ENCODE measurements around the gene ADCY5. TPM values are rescaled to one million over a fixed set of nuclear protein-coding genes. Genes with fewer than 3 reads are reported as not detected.

Gene ADCY5
- total and polyA plus RNA-seq, 2 experiments from 2014 or later, result 3.1 to 4.7 TPM

DNA sequence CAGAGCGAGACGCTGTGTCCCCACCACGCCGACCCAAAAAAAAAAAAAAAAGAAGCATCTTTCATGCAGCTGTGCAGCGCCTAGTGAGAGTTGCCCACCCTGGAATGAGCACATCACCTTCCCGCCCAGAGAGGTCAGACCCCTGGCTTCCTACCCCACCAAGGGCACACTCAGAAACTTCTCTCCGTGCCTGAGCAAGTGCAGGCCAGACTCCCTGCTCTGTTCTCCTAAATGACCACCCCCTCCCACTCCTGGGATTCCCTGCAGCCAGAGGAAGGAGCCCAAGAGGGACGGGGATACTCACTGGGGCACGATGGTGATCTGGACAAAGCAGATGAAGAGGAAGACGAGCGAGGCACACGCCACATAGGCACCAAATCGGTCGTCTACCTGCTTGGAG lies 131.2 kb downstream of the ADCY5 start:
- Histone ChIP-seq H3K4me3 (no peak overlapping the region), H3K27me3 (peaks cover 8% of the 10 kb centered on the region), H3K27ac (no peak overlapping the region), H3K36me3 (replicated peaks; ENCODE audit: insufficient read depth, low read depth) (no peaks in the 10 kb centered on the region), H3K79me2 (no peaks in the 10 kb centered on the region), H2AFZ (no peak overlapping the region), H3K4me1 (ENCODE audit: insufficient read depth) (no peaks in the 10 kb centered on the region), H3K9me3 (ENCODE audit: low read depth) (no peaks in the 10 kb centered on the region), H3K9me2 (replicated peaks; ENCODE audit: insufficient read depth) (no peaks in the 10 kb centered on the region), H3K4me2 (no peak overlapping the region), H4K20me1 (ENCODE audit: insufficient read depth, poor library complexity, severe bottlenecking) (no peaks in the 10 kb centered on the region)
- TF ChIP-seq, protein P1, sequence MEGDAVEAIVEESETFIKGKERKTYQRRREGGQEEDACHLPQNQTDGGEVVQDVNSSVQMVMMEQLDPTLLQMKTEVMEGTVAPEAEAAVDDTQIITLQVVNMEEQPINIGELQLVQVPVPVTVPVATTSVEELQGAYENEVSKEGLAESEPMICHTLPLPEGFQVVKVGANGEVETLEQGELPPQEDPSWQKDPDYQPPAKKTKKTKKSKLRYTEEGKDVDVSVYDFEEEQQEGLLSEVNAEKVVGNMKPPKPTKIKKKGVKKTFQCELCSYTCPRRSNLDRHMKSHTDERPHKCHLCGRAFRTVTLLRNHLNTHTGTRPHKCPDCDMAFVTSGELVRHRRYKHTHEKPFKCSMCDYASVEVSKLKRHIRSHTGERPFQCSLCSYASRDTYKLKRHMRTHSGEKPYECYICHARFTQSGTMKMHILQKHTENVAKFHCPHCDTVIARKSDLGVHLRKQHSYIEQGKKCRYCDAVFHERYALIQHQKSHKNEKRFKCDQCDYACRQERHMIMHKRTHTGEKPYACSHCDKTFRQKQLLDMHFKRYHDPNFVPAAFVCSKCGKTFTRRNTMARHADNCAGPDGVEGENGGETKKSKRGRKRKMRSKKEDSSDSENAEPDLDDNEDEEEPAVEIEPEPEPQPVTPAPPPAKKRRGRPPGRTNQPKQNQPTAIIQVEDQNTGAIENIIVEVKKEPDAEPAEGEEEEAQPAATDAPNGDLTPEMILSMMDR (IDR thresholded peaks at IDR 0.05; ENCODE audit: poor library complexity), result no peak
- TF ChIP-seq EZH2 (IDR thresholded peaks at IDR 0.05; ENCODE audit: borderline replicate concordance) (no peak), EZH2phosphoT487 (IDR thresholded peaks at IDR 0.05; ENCODE audit: low read depth, severe bottlenecking, unreplicated experiment) (no peak)
- WGBS (ENCODE audit: low lambda C conversion rate, missing lambda C conversion rate), result 93% methylated on average over 10 of the region's 14 CpGs
- DNase-seq (ENCODE audit: low spot score), result no peak

DNA sequence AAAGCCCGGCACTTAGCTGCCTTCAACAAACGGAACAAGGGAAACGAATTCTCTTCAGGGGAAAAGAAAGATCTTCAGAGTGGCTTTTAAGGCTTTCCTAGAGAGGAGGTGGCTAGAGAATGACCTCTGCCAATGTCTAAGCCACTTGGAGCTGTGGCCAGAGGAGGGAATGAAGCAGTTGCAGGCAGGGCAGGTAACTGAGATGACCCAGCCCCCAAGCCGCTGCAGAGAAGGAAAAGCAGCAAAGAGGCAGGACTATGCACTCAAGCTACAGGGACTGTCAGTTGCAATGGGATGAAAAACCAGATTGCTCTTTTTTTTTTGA lies 133.7 kb downstream of the ADCY5 start:
- 31% methylated on average over 4 of the region's 4 CpGs for WGBS (ENCODE audit: low lambda C conversion rate, missing lambda C conversion rate)

DNA sequence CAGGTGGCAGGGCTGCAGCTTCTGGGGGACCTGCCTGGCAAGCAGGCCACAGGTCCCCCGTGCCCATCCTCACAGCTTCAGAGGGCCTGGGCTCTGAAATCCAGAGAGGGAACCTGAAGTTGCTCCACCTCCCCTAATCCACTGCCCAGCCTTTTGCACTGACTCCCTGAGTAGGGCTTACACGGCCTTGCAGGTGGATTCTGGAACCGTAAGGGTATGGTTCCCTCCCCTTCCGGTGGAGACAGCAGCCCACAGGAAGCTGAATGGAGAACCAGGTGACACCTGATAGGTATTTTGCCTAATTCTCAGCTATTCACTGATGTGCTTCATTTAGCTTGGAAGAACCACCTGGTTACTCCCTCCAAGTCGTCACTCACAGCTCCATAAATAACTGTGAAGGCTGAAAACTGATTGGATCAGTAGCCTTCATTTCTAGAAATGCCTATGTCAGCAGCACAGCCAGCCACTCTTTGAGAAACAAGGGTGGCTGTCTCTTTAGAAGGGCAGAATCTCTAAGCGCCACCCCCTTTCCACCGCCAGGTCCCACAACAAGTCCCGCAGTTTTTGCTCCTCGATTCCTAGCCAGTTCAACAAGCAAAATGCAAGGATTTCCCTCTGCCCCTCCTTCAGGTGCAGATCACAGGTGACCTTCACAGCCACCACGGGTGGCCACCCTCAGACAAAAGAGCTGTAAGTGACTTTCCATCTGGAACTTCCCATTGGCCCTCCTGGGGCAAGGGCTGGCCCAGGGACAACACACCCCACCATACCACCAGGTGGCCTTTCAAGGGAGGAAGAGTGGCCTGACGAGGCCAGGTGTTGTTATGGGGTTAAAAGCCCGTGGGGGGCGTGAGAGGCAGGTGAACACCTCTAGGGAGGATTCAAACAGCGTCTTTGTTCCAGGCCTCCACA lies 134.3 kb downstream of the ADCY5 start:
- Histone ChIP-seq H3K4me2 (no peak overlapping the region), H3K79me2 (no peaks in the 10 kb centered on the region), H3K27ac (no peak overlapping the region), H2AFZ (no peak overlapping the region), H3K4me1 (ENCODE audit: insufficient read depth) (no peaks in the 10 kb centered on the region), H4K20me1 (ENCODE audit: insufficient read depth, poor library complexity, severe bottlenecking) (no peaks in the 10 kb centered on the region), H3K36me3 (replicated peaks; ENCODE audit: insufficient read depth, low read depth) (no peaks in the 10 kb centered on the region), H3K27me3 (peaks cover 2% of the 10 kb centered on the region), H3K4me3 (no peak overlapping the region), H3K9me3 (ENCODE audit: low read depth) (no peaks in the 10 kb centered on the region), H3K9me2 (replicated peaks; ENCODE audit: insufficient read depth) (no peaks in the 10 kb centered on the region)
- 33% methylated on average over 14 of the region's 14 CpGs for WGBS (ENCODE audit: low lambda C conversion rate, missing lambda C conversion rate)
- TF ChIP-seq EZH2 (IDR thresholded peaks at IDR 0.05; ENCODE audit: borderline replicate concordance), result no peak
- TF ChIP-seq, protein P1 (IDR thresholded peaks at IDR 0.05; ENCODE audit: poor library complexity), result no peak
- TF ChIP-seq EZH2phosphoT487 (IDR thresholded peaks at IDR 0.05; ENCODE audit: low read depth, severe bottlenecking, unreplicated experiment), result no peak
- DNase-seq (ENCODE audit: low spot score), result no peak

More for the DNA sequence above, 133.7 kb downstream of the ADCY5 start:
- Histone ChIP-seq H3K4me3 (no peak overlapping the region), H4K20me1 (ENCODE audit: insufficient read depth, poor library complexity, severe bottlenecking) (no peaks in the 10 kb centered on the region), H2AFZ (no peak overlapping the region), H3K36me3 (replicated peaks; ENCODE audit: insufficient read depth, low read depth) (no peaks in the 10 kb centered on the region), H3K9me3 (ENCODE audit: low read depth) (no peaks in the 10 kb centered on the region), H3K4me1 (ENCODE audit: insufficient read depth) (no peaks in the 10 kb centered on the region), H3K79me2 (no peaks in the 10 kb centered on the region), H3K27me3 (peaks cover 4% of the 10 kb centered on the region), H3K4me2 (no peak overlapping the region), H3K27ac (no peak overlapping the region), H3K9me2 (replicated peaks; ENCODE audit: insufficient read depth) (no peaks in the 10 kb centered on the region)
- no peak for DNase-seq (ENCODE audit: low spot score)
- TF ChIP-seq EZH2phosphoT487 (IDR thresholded peaks at IDR 0.05; ENCODE audit: low read depth, severe bottlenecking, unreplicated experiment), result no peak
- TF ChIP-seq EZH2 (IDR thresholded peaks at IDR 0.05; ENCODE audit: borderline replicate concordance), result no peak

DNA sequence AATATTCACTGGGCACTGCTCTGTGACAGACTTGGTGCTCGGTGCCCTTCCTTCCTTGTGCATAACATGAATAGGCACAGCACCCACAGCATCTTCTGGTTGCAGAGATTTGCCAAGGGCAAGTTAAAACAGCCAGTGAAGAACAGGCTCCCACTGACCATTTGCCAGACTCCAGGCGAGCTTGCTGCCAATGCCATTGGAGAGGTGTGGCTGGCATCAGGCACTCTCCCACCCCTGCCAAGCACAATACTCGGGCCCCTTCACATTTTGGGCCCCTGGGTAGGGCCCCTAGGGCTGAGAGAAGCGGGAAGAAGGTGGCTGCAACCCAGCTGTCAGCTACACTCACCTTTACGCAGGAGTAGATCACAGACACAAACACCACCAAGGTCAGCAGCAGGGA lies 135.0 kb downstream of the ADCY5 start:
- H4K20me1 ChIP-seq (ENCODE audit: insufficient read depth, poor library complexity, severe bottlenecking), result no peaks in the 10 kb centered on the region
- H3K4me1 ChIP-seq (ENCODE audit: insufficient read depth), result no peaks in the 10 kb centered on the region
- no peak overlapping the region for H3K27ac ChIP-seq
- H2AFZ ChIP-seq, result no peak overlapping the region
- TF ChIP-seq EZH2 (IDR thresholded peaks at IDR 0.05; ENCODE audit: borderline replicate concordance) (no peak), EZH2phosphoT487 (IDR thresholded peaks at IDR 0.05; ENCODE audit: low read depth, severe bottlenecking, unreplicated experiment) (no peak)
- TF ChIP-seq, protein P1 (IDR thresholded peaks at IDR 0.05; ENCODE audit: poor library complexity), result no peak
- peaks cover 2% of the 10 kb centered on the region for H3K27me3 ChIP-seq
- H3K4me2 ChIP-seq, result no peak overlapping the region
- DNase-seq (ENCODE audit: low spot score), result no peak
- H3K4me3 ChIP-seq, result no peak overlapping the region
- no peaks in the 10 kb centered on the region for H3K79me2 ChIP-seq
- H3K36me3 ChIP-seq (replicated peaks; ENCODE audit: insufficient read depth, low read depth), result no peaks in the 10 kb centered on the region
- no peaks in the 10 kb centered on the region for H3K9me2 ChIP-seq (replicated peaks; ENCODE audit: insufficient read depth)
- no peaks in the 10 kb centered on the region for H3K9me3 ChIP-seq (ENCODE audit: low read depth)
- 84% methylated on average over 5 of the region's 5 CpGs for WGBS (ENCODE audit: low lambda C conversion rate, missing lambda C conversion rate)
